HepG2 (cell line): ENCODE results near the gene NDUFS2. TPM values are rescaled to one million over a fixed set of nuclear protein-coding genes. Genes with fewer than 3 reads are reported as not detected.

ENCODE experiments used
- ATAC-seq: fragments of 200-7000 bp; cut with Tn5 transposase; 3 replicates; pipeline ENCODE4 v1.9.1; 2020; ENCODE audit warnings: mild to moderate bottlenecking, moderate library complexity
- BruUV-seq: library from RNA; stranded (reverse); fragments of 400-500 nt; replicated peaks from 2 replicates; lab custom pipeline; 2021; lab: Mats Ljungman, UMichigan
- CTCF ChIA-PET: fragments of 300-600 bp; formaldehyde crosslinking; extraction: SDS; loops from one replicate; lab custom pipeline; 2021; ENCODE audit warnings: low total read pairs, inconsistent platforms, low intra/inter-chr PET ratio; lab: Yijun Ruan, JAX
- POLR2A ChIA-PET: fragments of 350-600 bp; sonication (Branson Sonifier 250); formaldehyde crosslinking; loops from one replicate; lab custom pipeline; 2020; ENCODE audit warnings: antibody characterized with exemption, inconsistent platforms; lab: Yijun Ruan, JAX
- DNase-seq: peaks from one replicate; pipeline ENCODE4 v3.0.0-alpha.2; 2015; ENCODE audit warnings: low spot score
- FAIRE-seq: peaks from 3 replicates; lab custom pipeline; 2011; peaks lifted over from hg19 to GRCh38; lab: Jason Lieb, UNC
- H2AFZ ChIP-seq: one replicate; pipeline ENCODE4 v1.6.1; 2011; ENCODE audit warnings: low read length, inconsistent platforms
- H3K27ac ChIP-seq: fragments of 300-600 bp; 3 replicates; pipeline ENCODE4 v1.8.0; 2011; ENCODE audit warnings: mixed run types, mild to moderate bottlenecking, mixed read lengths, low read length, inconsistent platforms; ENCODE audit not compliant: insufficient read depth; ENCODE audit errors: extremely low read length
- H3K27me3 ChIP-seq, 2 experiments: fragments of 200-600 bp in 1 of 2; 2 replicates in 1 of 2; 3 replicates in 1 of 2; pipeline versions ENCODE4 v1.6.0 to v1.8.0; 2011; ENCODE audit warnings: low read length in 2 of 2, mild to moderate bottlenecking in 2 of 2, moderate library complexity in 2 of 2, inconsistent platforms in 1 of 2; ENCODE audit not compliant: insufficient read depth in 2 of 2, control insufficient read depth in 1 of 2
- H3K36me3 ChIP-seq, 2 experiments: fragments of 200-600 bp in 1 of 2; replicated peaks in 1 of 2; 2 replicates in 1 of 2; 3 replicates in 1 of 2; pipeline versions ENCODE4 v1.5.1 to v1.8.0; 2011; ENCODE audit warnings: low read length in 2 of 2, inconsistent platforms in 1 of 2; ENCODE audit not compliant: insufficient read depth in 2 of 2, control insufficient read depth in 1 of 2
- H3K4me1 ChIP-seq: 2 replicates; pipeline ENCODE4 v1.5.1; 2012; ENCODE audit warnings: low read length, inconsistent platforms; ENCODE audit not compliant: insufficient read depth
- H3K4me2 ChIP-seq: 2 replicates; pipeline ENCODE4 v1.6.0; 2011; ENCODE audit warnings: low read depth, low read length, inconsistent platforms
- H3K4me3 ChIP-seq, 3 experiments: fragments of 200-600 bp in 1 of 3; sonication (generic), shearing (Covaris generic) in 1 of 3; replicated peaks in 1 of 3; 2 replicates each; pipeline ENCODE4 v1.5.1; 2011 to 2016; ENCODE audit warnings: low read length in 3 of 3, inconsistent platforms in 2 of 3, low read depth in 2 of 3, mild to moderate bottlenecking in 2 of 3, control low read depth in 1 of 3, mixed read lengths in 1 of 3; ENCODE audit not compliant: insufficient read depth in 1 of 3
- H3K79me2 ChIP-seq: one replicate; pipeline ENCODE4 v1.6.1; 2011; ENCODE audit warnings: low read length, inconsistent platforms; ENCODE audit not compliant: insufficient read depth
- H3K9ac ChIP-seq: 2 replicates; pipeline ENCODE4 v1.6.0; 2011; ENCODE audit warnings: mild to moderate bottlenecking, low read depth, low read length, inconsistent platforms; ENCODE audit not compliant: insufficient read depth
- H3K9me3 ChIP-seq: 2 replicates; pipeline ENCODE4 v1.5.1; 2012; ENCODE audit warnings: mild to moderate bottlenecking, low read length
- H4K20me1 ChIP-seq: 2 replicates; pipeline ENCODE4 v1.6.0; 2011; ENCODE audit warnings: inconsistent platforms, mild to moderate bottlenecking, low read length, moderate library complexity; ENCODE audit not compliant: insufficient read depth
- GLMP ChIP-seq: sonication (generic); formaldehyde crosslinking; IDR thresholded peaks from 2 replicates; pipeline ENCODE4 v1.9.0; 2021; ENCODE audit warnings: missing genetic modification reagents, mild to moderate bottlenecking, borderline replicate concordance
- HMGA1 ChIP-seq: sonication (generic); formaldehyde crosslinking; conservative IDR thresholded peaks from 2 replicates; pipeline ENCODE4 v1.4.0; 2020; ENCODE audit warnings: missing genetic modification reagents
- KDM5A ChIP-seq: fragments of 200-600 bp; sonication (generic); IDR thresholded peaks from 2 replicates; pipeline ENCODE4 v1.7.0; 2018; ENCODE audit warnings: antibody characterized with exemption, mild to moderate bottlenecking, low read length, borderline replicate concordance
- RAD21 ChIP-seq: fragments of 450-650 bp; formaldehyde crosslinking; IDR thresholded peaks from 2 replicates; pipeline ENCODE4 v1.5.0; 2020; ENCODE audit warnings: mild to moderate bottlenecking
- ZNF343 ChIP-seq: sonication (generic); formaldehyde crosslinking; IDR thresholded peaks from 2 replicates; pipeline ENCODE4 v1.4.0; 2020; ENCODE audit warnings: mild to moderate bottlenecking, missing genetic modification reagents
- ZNF607 ChIP-seq: sonication (generic); formaldehyde crosslinking; IDR thresholded peaks from 2 replicates; pipeline ENCODE4 v1.5.1; 2020; ENCODE audit warnings: missing genetic modification reagents, mild to moderate bottlenecking, borderline replicate concordance
- ZNF761 ChIP-seq: sonication (generic); formaldehyde crosslinking; conservative IDR thresholded peaks from 2 replicates; pipeline ENCODE4 v1.4.0; 2020; ENCODE audit warnings: mild to moderate bottlenecking, missing genetic modification reagents
- WGBS: methylation state at CpG from one replicate; pipeline ENCODE4 v1.1.6; 2017; ENCODE audit warnings: low lambda C conversion rate; 5-methylcytosine and 5-hydroxymethylcytosine counted together
- in situ Hi-C: cut with HindIII; loops from 2 replicates; pipeline ENCODE4 v1.10.0; 2017; ENCODE audit warnings: low pct_unique_long_range_greater_than_20kb; ENCODE audit not compliant: extremely low pct_ligation_motif_present
- intact Hi-C: fragments of 100-400 bp; cut with micrococcal nuclease; formaldehyde crosslinking; loops from one replicate; pipeline ENCODE4 v1.10.0; 2022; ENCODE audit not compliant: unreplicated experiment
- polyA plus RNA-seq, 8 experiments: library from polyadenylated mRNA; depleted of rRNA in 3 of 8; stranded (reverse) in 7 of 8; unstranded in 1 of 8; fragments of >200 nt; fragmentation: Illumina TruSeq in 4 of 8; extraction: Trizol in 4 of 8; gene quantifications; 2 replicates each; pipeline versions ENCODE4 v1.2.1 to v1.2.3, GENCODE V29; 2011 to 2016; ENCODE audit warnings: low read depth in 4 of 8, missing spikeins in 1 of 8, mixed read lengths in 1 of 8; ENCODE audit not compliant: insufficient read depth in 1 of 8
- total RNA-seq, 5 experiments: library from RNA; depleted of rRNA; stranded (reverse); fragments of >200 nt; fragmentation: Illumina TruSeq; extraction: Trizol; gene quantifications; 2 replicates each; pipeline ENCODE4 v1.2.3, GENCODE V29; 2016; ENCODE audit warnings: low read depth in 1 of 5
- TF ChIP-seq, protein P1 (sequence below): sonication (generic); formaldehyde crosslinking; IDR thresholded peaks from 2 replicates; pipeline ENCODE4 v1.4.0; 2020; ENCODE audit warnings: missing genetic modification reagents
- TF ChIP-seq, protein P2 (sequence below): sonication (generic); formaldehyde crosslinking; IDR thresholded peaks from 2 replicates; pipeline ENCODE4 v1.4.0; 2020; ENCODE audit warnings: missing genetic modification reagents
- TF ChIP-seq, protein P3 (sequence below): IDR thresholded peaks from 2 replicates; pipeline ENCODE4 v1.6.1; 2016

Gene NDUFS2
- total and polyA plus RNA-seq, 2 of the 13 experiments (the other 11 are each of a cell fraction or from before 2014, with no cell fraction given), result 89.9 to 118 TPM

DNA sequence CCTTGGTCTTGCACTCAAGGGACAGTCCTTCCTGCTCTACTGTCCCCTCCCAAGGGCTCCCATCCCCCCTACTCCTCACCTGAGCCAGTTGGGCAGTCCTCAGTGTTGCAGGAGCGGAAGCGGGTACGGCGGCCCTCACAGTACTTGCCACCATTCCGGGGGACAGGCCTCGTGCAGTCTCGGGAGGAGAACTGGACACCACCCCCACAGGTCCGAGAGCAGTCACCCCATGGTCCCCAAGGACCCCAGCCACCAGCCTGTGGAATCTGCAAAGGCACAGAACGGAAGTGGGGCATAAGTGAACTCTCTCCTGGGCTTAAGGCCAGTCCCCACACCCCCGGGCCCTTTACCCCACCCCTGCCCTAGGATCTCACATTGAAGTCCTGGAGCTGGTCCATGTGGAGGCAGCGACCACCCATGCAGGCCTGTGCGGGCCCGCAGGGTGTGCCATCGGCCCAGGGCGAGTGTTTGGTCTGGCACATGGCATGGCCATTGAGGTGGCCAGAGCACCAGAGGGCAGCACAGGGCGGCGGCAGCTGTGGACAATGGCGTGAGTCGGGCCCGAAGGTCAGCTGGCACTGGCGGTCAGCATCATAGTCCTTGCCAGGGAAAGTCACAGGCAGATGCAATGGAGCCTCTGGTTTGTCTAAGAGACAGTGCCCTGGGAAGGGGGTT lies 8.5 kb upstream of the NDUFS2 start (continued):
- TF ChIP-seq GLMP (CRISPR knock-in tag), result no peak
- TF ChIP-seq, protein P1, sequence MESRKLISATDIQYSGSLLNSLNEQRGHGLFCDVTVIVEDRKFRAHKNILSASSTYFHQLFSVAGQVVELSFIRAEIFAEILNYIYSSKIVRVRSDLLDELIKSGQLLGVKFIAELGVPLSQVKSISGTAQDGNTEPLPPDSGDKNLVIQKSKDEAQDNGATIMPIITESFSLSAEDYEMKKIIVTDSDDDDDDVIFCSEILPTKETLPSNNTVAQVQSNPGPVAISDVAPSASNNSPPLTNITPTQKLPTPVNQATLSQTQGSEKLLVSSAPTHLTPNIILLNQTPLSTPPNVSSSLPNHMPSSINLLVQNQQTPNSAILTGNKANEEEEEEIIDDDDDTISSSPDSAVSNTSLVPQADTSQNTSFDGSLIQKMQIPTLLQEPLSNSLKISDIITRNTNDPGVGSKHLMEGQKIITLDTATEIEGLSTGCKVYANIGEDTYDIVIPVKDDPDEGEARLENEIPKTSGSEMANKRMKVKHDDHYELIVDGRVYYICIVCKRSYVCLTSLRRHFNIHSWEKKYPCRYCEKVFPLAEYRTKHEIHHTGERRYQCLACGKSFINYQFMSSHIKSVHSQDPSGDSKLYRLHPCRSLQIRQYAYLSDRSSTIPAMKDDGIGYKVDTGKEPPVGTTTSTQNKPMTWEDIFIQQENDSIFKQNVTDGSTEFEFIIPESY, result peak; percentile 98
- no peak for TF ChIP-seq ZNF607 (CRISPR knock-in tag)
- peak; percentile 49; the same call in 1 of the 2 replicates for TF ChIP-seq RAD21 (CRISPR knock-in tag)
- TF ChIP-seq, all 625 proteins: peak for 16

- in situ Hi-C loops (loop anchor here (5.0 kb wide), 1 partner anchor 187 kb away; no protein-coding TSS in a partner anchor), intact Hi-C loops (no loop called here)
- no peak overlapping the region for H3K4me2 ChIP-seq
- H2AFZ ChIP-seq, result no peak overlapping the region
- H3K27me3 ChIP-seq, result no peaks in the 10 kb centered on the region
- H3K27ac ChIP-seq, result no peak overlapping the region
- no peak overlapping the region for H3K9ac ChIP-seq
- TF ChIP-seq KDM5A (no peak), ZNF761 (CRISPR knock-in tag) (no peak), HMGA1 (CRISPR knock-in tag) (no peak), ZNF343 (CRISPR knock-in tag) (no peak)
- TF ChIP-seq, protein P2, sequence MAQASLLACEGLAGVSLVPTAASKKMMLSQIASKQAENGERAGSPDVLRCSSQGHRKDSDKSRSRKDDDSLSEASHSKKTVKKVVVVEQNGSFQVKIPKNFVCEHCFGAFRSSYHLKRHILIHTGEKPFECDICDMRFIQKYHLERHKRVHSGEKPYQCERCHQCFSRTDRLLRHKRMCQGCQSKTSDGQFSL, result no peak
- TF ChIP-seq, protein P3, sequence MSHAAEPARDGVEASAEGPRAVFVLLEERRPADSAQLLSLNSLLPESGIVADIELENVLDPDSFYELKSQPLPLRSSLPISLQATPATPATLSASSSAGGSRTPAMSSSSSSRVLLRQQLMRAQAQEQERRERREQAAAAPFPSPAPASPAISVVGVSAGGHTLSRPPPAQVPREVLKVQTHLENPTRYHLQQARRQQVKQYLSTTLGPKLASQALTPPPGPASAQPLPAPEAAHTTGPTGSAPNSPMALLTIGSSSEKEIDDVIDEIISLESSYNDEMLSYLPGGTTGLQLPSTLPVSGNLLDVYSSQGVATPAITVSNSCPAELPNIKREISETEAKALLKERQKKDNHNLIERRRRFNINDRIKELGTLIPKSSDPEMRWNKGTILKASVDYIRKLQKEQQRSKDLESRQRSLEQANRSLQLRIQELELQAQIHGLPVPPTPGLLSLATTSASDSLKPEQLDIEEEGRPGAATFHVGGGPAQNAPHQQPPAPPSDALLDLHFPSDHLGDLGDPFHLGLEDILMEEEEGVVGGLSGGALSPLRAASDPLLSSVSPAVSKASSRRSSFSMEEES (CRISPR knock-in tag), result no peak
- POLR2A ChIA-PET, result no interaction called here
- H3K36me3 ChIP-seq, result no peaks in the 10 kb centered on the region; a peak in 1 of 5 replicates
- CTCF ChIA-PET, result interaction anchor here (1.5 kb wide), 1 partner anchor 187 kb away, joined by 6 read pairs; no protein-coding TSS in a partner anchor
- 79% methylated on average over 3 of the region's 4 CpGs for WGBS
- H3K9me3 ChIP-seq, result no peaks in the 10 kb centered on the region
- H3K4me3 ChIP-seq, result no peak overlapping the region
- FAIRE-seq, result no peak
- H3K79me2 ChIP-seq, result no peaks in the 10 kb centered on the region
- H3K4me1 ChIP-seq, result peaks cover 53% of the 10 kb centered on the region
- no TSS peak for BruUV-seq
- ATAC-seq, result no peak
- DNase-seq, result no peak
- no peaks in the 10 kb centered on the region for H4K20me1 ChIP-seq
Observed at GRCh38 chr1:161195171-161195570, 7.0 kb upstream of the NDUFS2 start.
